K562 (cell line): ENCODE results near the gene DPAGT1. TPM values are rescaled to one million over a fixed set of nuclear protein-coding genes. Genes with fewer than 3 reads are reported as not detected.

Experiments
- CBFA2T3 ChIP-seq: fragments of 450-650 bp; IDR thresholded peaks from 2 replicates; pipeline ENCODE4 v1.6.1; 2017
- DPF2 ChIP-seq: fragments of 450-650 bp; IDR thresholded peaks from 2 replicates; pipeline ENCODE4 v1.6.1; 2016
- HDAC1 ChIP-seq, 2 experiments: fragments of 450-650 bp; IDR thresholded peaks; 2 replicates each; pipeline ENCODE4 v1.6.1; 2016 to 2017; ENCODE audit warnings: inconsistent platforms in 1 of 2, mild to moderate bottlenecking in 1 of 2, moderate library complexity in 1 of 2
- HLTF ChIP-seq: fragments of 450-650 bp; IDR thresholded peaks from 2 replicates; pipeline ENCODE4 v1.6.1; 2016
- REST ChIP-seq, 2 experiments: fragments of 450-650 bp; formaldehyde crosslinking in 1 of 2; IDR thresholded peaks; 2 replicates each; pipeline versions ENCODE4 v1.4.0 to v1.6.1; 2014 to 2020; ENCODE audit warnings: mild to moderate bottlenecking in 2 of 2, borderline replicate concordance in 1 of 2, low read depth in 1 of 2
- SMAD3 ChIP-seq: fragments of 450-650 bp; formaldehyde crosslinking; conservative IDR thresholded peaks from 2 replicates; pipeline ENCODE4 v1.4.0; 2020; ENCODE audit warnings: mild to moderate bottlenecking
- SPI1 ChIP-seq: IDR thresholded peaks from 2 replicates; pipeline ENCODE4 v1.6.1; 2011; ENCODE audit warnings: low read depth, low read length, control low read depth, borderline replicate concordance
- STAT5A ChIP-seq: IDR thresholded peaks from 2 replicates; pipeline ENCODE4 v1.6.1; 2012; ENCODE audit warnings: low read length, inconsistent platforms, borderline replicate concordance
- WHSC1 ChIP-seq: IDR thresholded peaks from one replicate; pipeline ENCODE4 v1.6.1; 2012; ENCODE audit warnings: low read length, control low read depth, inconsistent platforms
- ZNF41 ChIP-seq: fragments of 250-450 bp; sonication (Bioruptor Pico); conservative IDR thresholded peaks from 2 replicates; pipeline ENCODE4 v1.4.0; 2020; ENCODE audit warnings: mild to moderate bottlenecking
- ZNF592 ChIP-seq: fragments of 450-650 bp; IDR thresholded peaks from 2 replicates; pipeline ENCODE4 v1.6.1; 2017; ENCODE audit warnings: antibody characterized with exemption, mild to moderate bottlenecking
- polyA plus RNA-seq, 8 experiments: library from polyadenylated mRNA; depleted of rRNA in 4 of 8; stranded (reverse) in 5 of 8; unstranded in 3 of 8; fragments of >200 nt; fragmentation: Nextera tagmentation in 2 of 8; fragmentation: Illumina TruSeq in 1 of 8; extraction: Ambion mirVana in 2 of 8; extraction: Trizol in 1 of 8; gene quantifications; 2 replicates each; pipeline versions ENCODE4 v1.2.1 to v1.2.3, GENCODE V29; 2011 to 2014; ENCODE audit warnings: inconsistent platforms in 1 of 8, missing spikeins in 1 of 8
- total RNA-seq, 7 experiments: library from RNA; depleted of rRNA in 6 of 7; stranded (reverse); fragments of >200 nt in 6 of 7; fragmentation: Illumina TruSeq in 2 of 7; extraction: Trizol in 2 of 7; gene quantifications; 2 replicates each; pipeline versions ENCODE4 v1.2.1 to v1.2.3, GENCODE V29; 2011 to 2021; ENCODE audit warnings: low replicate concordance in 1 of 7
- TF ChIP-seq, protein P1 (sequence below): fragments of 450-650 bp; formaldehyde crosslinking; IDR thresholded peaks from 2 replicates; pipeline ENCODE4 v1.4.0; 2020; ENCODE audit warnings: mild to moderate bottlenecking, moderate library complexity
- TF ChIP-seq, protein P2 (sequence below), 3 experiments: IDR thresholded peaks in 2 of 3; conservative IDR thresholded peaks in 1 of 3; 2 replicates each; pipeline ENCODE4 v1.5.1; 2011 to 2012; ENCODE audit warnings: low read length in 3 of 3, mild to moderate bottlenecking in 3 of 3, control low read depth in 2 of 3, improper control_type of control experiment in 1 of 3, inconsistent platforms in 1 of 3, low read depth in 1 of 3, mixed read lengths in 1 of 3, moderate library complexity in 1 of 3; ENCODE audit not compliant: insufficient read depth in 2 of 3

The DPAGT1 gene
- total and polyA plus RNA-seq, 9 of the 15 experiments (the other 6 are each of a cell fraction or from before 2014, with no cell fraction given) = 29.9 to 135 (median 85.0) TPM

GRCh38 chr11:119065369-119065768 lies 36.3 kb downstream of the DPAGT1 start (continued):
- TF ChIP-seq SMAD3 (0 out of 2 replicates have a peak, but pooled peaks have one; percentile 25), DPF2 (peak; percentile 24; the same call in 1 of the 2 replicates), ZNF41 (CRISPR knock-in tag) (no peak), STAT5A (no peak), HDAC1 (IDR thresholded peaks at IDR 0.05) (peak in 1 of 2 experiments; percentile 22; a peak in 1 of 4 replicates), CBFA2T3 (no peak), SPI1 (0 out of 2 replicates have a peak, but pooled peaks have one; percentile 15), ZNF592 (peak; percentile 69; the same call in 1 of the 2 replicates), WHSC1 (no peak), REST (IDR thresholded peaks at IDR 0.05; ENCODE audit: borderline replicate concordance) (peak; percentile 70; the same call in 1 of the 2 replicates), REST (CRISPR knock-in tag; IDR thresholded peaks at IDR 0.05; ENCODE audit: low read depth) (no peak), HLTF (no peak)
- TF ChIP-seq, protein P1, sequence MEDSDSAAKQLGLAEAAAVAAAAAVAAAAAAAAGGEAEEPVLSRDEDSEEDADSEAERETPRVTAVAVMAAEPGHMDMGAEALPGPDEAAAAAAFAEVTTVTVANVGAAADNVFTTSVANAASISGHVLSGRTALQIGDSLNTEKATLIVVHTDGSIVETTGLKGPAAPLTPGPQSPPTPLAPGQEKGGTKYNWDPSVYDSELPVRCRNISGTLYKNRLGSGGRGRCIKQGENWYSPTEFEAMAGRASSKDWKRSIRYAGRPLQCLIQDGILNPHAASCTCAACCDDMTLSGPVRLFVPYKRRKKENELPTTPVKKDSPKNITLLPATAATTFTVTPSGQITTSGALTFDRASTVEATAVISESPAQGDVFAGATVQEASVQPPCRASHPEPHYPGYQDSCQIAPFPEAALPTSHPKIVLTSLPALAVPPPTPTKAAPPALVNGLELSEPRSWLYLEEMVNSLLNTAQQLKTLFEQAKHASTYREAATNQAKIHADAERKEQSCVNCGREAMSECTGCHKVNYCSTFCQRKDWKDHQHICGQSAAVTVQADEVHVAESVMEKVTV (CRISPR knock-in tag) = peak; percentile 54; the same call in 1 of the 2 replicates
- TF ChIP-seq, protein P2, sequence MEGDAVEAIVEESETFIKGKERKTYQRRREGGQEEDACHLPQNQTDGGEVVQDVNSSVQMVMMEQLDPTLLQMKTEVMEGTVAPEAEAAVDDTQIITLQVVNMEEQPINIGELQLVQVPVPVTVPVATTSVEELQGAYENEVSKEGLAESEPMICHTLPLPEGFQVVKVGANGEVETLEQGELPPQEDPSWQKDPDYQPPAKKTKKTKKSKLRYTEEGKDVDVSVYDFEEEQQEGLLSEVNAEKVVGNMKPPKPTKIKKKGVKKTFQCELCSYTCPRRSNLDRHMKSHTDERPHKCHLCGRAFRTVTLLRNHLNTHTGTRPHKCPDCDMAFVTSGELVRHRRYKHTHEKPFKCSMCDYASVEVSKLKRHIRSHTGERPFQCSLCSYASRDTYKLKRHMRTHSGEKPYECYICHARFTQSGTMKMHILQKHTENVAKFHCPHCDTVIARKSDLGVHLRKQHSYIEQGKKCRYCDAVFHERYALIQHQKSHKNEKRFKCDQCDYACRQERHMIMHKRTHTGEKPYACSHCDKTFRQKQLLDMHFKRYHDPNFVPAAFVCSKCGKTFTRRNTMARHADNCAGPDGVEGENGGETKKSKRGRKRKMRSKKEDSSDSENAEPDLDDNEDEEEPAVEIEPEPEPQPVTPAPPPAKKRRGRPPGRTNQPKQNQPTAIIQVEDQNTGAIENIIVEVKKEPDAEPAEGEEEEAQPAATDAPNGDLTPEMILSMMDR (IDR thresholded peaks at IDR 0.05 in 2 of 3, conservative IDR thresholded peaks at IDR 0.05 in 1 of 3; ENCODE audit: insufficient read depth in 2 of 3, low read depth in 1 of 3, low read length in 3 of 3) = peak; percentile 73 to 81 (median 80)
